Stimulated activated naive CD8-positive, alpha-beta T cell treated with anti-CD3 and anti-CD28 coated beads, Interleukin-15, amount 100 ng/mL, for 72 hours (primary cell): ENCODE results near the gene EFR3B.

Source experiments
- ATAC-seq: fragments of 150-1000 bp; cut with Tn5 transposase; 2 replicates; pipeline ENCODE4 v1.10.0; 2021; ENCODE audit warnings: mild to moderate bottlenecking, moderate library complexity
- DNase-seq, 2 donors: peaks; one replicate each; pipeline ENCODE4 v3.0.0; 2021 to 2022
- H3K27ac Mint-ChIP-seq, 2 donors: one replicate each; pipeline ENCODE4 v1.8.0; 2022; ENCODE audit warnings: mild to moderate bottlenecking in 2 of 2, mixed read lengths in 2 of 2, moderate library complexity in 2 of 2
- H3K27me3 Mint-ChIP-seq: one replicate; pipeline ENCODE4 v1.8.0; 2022; ENCODE audit warnings: mixed read lengths
- H3K4me1 Mint-ChIP-seq: one replicate; pipeline ENCODE4 v1.8.0; 2022; ENCODE audit warnings: mild to moderate bottlenecking, mixed read lengths
- H3K4me3 Mint-ChIP-seq, 2 donors: one replicate each; pipeline ENCODE4 v1.8.0; 2022; ENCODE audit warnings: mild to moderate bottlenecking in 2 of 2, mixed read lengths in 2 of 2, moderate library complexity in 1 of 2
- H3K9me3 Mint-ChIP-seq, 2 donors: one replicate each; pipeline ENCODE4 v1.8.0; 2022; ENCODE audit warnings: mixed read lengths in 2 of 2

Gene EFR3B

GRCh38 chr2:25050128-25050527 is 8.3 kb downstream of the EFR3B start:
- Mint-ChIP-seq H3K27ac (peak overlapping the region in 1 of 2 donors; percentile 40), H3K4me1 (peaks cover 6% of the 10 kb centered on the region), H3K27me3 (peaks cover 55% of the 10 kb centered on the region), H3K4me3 (no peak overlapping the region), H3K9me3 (no peaks in the 10 kb centered on the region)
- ATAC-seq, result no peak
- DNase-seq, result no peak

DNA sequence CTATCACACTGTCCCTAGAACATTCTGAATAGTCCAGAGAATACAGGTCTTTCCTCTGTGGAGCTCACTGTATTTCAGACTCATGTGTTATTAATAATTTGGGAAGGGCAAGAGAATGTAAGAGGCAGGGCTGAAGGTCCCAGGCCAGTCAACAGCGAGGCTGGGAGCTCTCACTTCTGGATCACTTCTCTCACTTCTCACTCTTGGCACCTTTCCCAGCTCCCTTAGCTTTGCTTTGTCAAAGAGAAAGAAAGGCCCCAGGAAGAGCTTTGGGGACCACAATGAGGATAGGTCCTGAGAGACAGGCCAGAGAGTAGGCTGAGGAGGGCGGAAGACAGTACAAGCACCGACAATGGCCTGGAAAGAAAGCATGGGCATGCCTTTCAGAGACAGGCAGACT is 11.2 kb downstream of the EFR3B start:
- no peak for DNase-seq
- no peaks in the 10 kb centered on the region for H3K9me3 Mint-ChIP-seq
- no peak for ATAC-seq

DNA sequence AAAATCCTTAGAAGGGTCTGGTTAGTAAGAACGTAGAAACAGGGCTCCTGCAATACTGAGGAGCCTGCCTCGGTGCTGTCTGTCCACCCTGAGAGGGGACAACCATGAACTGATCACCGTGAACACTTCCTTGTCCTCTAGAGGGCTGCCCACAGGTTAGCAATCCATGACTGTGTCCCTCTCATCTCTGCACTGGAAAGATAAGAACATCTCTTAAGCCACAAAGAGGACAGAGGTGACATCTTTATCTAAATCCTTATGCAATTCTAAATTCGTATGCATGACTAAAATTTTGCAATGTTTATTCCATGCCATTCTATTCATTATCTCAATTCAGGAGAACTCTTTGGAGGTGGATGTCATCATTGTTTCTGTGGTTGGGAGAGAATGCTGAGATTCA is 12.8 kb downstream of the EFR3B start:
- no peak for ATAC-seq
- peaks cover 20% of the 10 kb centered on the region for H3K27me3 Mint-ChIP-seq
- H3K4me1 Mint-ChIP-seq, result peaks cover 4% of the 10 kb centered on the region
- DNase-seq, result no peak
- H3K9me3 Mint-ChIP-seq, result no peaks in the 10 kb centered on the region
- no peak overlapping the region for H3K27ac Mint-ChIP-seq
- H3K4me3 Mint-ChIP-seq, result no peak overlapping the region

More for the DNA sequence above, 11.2 kb downstream of the EFR3B start:
- peaks cover 32% of the 10 kb centered on the region for H3K27me3 Mint-ChIP-seq
- no peak overlapping the region for H3K4me3 Mint-ChIP-seq
- no peak overlapping the region for H3K27ac Mint-ChIP-seq
- H3K4me1 Mint-ChIP-seq, result peaks cover 4% of the 10 kb centered on the region

GRCh38 chr2:25055376-25055920 is 13.6 kb downstream of the EFR3B start:
- no peak for DNase-seq
- Mint-ChIP-seq H3K4me3 (no peak overlapping the region), H3K9me3 (no peaks in the 10 kb centered on the region), H3K4me1 (no peaks in the 10 kb centered on the region), H3K27ac (no peak overlapping the region), H3K27me3 (peaks cover 18% of the 10 kb centered on the region)
- no peak for ATAC-seq

DNA sequence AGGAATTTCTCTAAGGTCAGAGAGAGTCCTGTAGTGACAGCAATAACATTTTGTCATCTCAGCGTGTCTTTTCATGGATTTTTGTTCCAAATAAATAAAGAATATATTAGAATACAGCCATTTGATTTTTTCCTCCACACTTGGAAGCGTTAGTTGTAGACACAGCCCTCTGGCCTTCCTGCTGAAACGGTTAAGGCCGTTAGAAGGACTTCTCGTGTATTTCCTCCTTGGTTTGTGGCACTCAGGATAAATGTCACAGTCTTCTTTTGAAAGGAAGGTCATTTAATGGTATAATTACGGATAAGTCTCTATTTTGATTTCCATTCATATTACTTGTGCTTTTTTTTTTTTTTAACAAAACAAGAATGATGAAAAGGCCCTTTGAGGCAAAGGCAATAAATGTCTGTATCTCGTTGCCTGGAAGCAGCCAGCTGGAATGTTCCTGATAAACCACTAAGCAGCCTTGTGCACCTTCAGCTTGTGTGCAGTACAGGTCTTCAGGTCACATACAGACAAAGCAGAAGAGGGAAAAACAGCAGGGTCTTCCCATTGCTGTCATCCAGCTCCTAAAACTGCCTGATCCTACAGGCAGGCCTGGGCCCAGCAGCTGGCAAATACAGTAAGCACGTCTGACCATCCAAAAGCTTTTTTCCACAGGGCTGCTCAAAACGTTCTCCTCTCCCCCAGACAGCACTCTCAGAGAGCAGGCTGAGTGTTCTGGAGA is 14.4 kb downstream of the EFR3B start:
- ATAC-seq (no peak), DNase-seq (no peak)
- Mint-ChIP-seq H3K4me1 (no peaks in the 10 kb centered on the region), H3K9me3 (no peaks in the 10 kb centered on the region), H3K27me3 (peaks cover 12% of the 10 kb centered on the region), H3K4me3 (no peak overlapping the region), H3K27ac (no peak overlapping the region)

DNA sequence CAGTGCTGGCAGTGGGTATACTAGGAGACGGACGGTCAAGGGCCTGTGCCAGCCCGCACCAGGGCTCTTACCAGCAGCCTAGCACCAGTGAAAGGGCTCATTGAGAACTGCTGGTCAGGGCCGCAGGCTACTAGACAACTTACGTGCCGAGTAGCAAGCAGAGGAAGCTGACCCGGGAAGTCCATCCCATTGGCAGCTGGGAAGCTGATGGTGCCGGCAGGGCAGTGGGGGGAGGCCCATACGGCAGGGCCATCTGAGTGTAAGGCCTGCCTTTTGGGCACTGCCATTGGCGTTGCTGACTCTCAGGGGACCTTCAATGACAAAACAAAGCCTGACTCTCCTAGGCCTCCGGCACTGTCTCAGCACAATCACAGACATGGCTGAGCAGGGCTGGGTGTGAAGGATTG is 20.6 kb downstream of the EFR3B start:
- Mint-ChIP-seq H3K9me3 (peaks cover 5 to 14% of the 10 kb centered on the region in 2 donors), H3K4me1 (no peaks in the 10 kb centered on the region), H3K4me3 (no peak overlapping the region), H3K27ac (no peak overlapping the region), H3K27me3 (no peaks in the 10 kb centered on the region)
- ATAC-seq (no peak), DNase-seq (no peak)

DNA sequence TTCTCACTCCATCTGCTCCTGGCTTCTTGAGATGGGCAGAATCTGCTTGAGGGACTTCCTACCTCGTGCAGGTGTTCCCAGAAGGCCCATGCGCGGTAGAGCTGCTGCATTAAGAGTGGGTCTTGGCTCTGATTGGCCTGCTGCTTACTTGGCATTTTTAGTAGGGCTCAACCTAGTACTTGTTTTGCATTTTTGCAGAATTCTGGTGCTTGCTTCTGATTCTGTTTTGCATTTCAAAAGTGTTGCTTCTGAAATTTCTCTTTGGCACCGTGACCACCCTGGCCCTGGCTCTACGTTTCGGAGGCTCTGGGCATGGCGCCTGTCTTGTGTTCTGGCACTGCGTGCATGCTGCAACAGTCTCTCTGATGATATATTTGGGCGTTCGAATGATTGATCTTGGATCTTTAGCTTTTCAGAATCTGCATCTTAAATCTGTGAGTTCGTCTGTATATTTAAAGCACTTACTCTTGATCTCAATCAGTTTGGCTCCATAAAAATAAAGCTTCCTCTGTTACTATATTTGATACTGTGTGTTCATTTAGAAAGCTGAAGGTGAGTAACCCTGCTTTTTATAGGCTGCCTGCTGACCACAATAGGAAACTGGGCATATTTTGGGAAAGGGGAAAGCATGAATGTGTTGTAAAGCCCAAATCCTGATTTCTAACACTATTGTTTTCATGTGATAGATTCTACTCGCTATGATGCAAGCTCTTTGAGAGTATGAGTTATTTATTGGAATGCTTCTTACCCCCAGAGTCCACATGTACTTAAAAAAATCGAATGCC is 22.2 kb downstream of the EFR3B start:
- Mint-ChIP-seq H3K27ac (no peak overlapping the region), H3K27me3 (no peaks in the 10 kb centered on the region), H3K9me3 (peaks cover 5 to 14% of the 10 kb centered on the region in 2 donors), H3K4me3 (no peak overlapping the region), H3K4me1 (no peaks in the 10 kb centered on the region)
- ATAC-seq (no peak), DNase-seq (no peak)

- no peaks in the 10 kb centered on the region for H3K4me1 Mint-ChIP-seq
- no peak overlapping the region for H3K4me3 Mint-ChIP-seq
- H3K27ac Mint-ChIP-seq, result no peak overlapping the region
- H3K27me3 Mint-ChIP-seq, result no peaks in the 10 kb centered on the region
- DNase-seq (no peak), ATAC-seq (no peak)
- peaks cover 5 to 14% of the 10 kb centered on the region in 2 donors for H3K9me3 Mint-ChIP-seq
These were observed 23.9 kb downstream of the EFR3B start for GRCh38 chr2:25065768-25066167.

- Mint-ChIP-seq H3K4me1 (no peaks in the 10 kb centered on the region), H3K27ac (no peak overlapping the region), H3K27me3 (no peaks in the 10 kb centered on the region), H3K9me3 (peaks cover 5 to 14% of the 10 kb centered on the region in 2 donors), H3K4me3 (no peak overlapping the region)
- DNase-seq (no peak), ATAC-seq (no peak)
These were observed 24.6 kb downstream of the EFR3B start for GRCh38 chr2:25066455-25066854.

DNA sequence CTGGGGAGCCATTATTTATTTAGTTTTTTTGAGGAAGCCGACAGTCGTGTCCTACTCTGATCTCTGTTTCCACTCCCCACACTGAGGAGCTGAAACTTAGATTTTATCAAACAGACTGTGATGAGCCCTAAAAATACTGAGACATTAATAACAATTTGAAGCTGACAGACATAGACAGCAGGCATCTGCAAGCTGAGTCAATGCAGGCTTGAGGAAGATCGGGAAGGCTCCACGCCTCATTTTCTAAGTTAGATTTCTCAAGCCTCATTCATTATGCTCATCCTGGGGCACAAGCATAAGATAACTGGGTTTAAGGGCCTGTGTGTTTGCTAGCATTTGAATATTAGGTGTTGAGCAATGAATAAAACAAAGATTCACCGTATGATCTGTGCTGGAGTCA is 26.3 kb downstream of the EFR3B start:
- Mint-ChIP-seq H3K4me1 (no peaks in the 10 kb centered on the region), H3K9me3 (peaks cover 5 to 14% of the 10 kb centered on the region in 2 donors), H3K27ac (no peak overlapping the region), H3K27me3 (no peaks in the 10 kb centered on the region), H3K4me3 (no peak overlapping the region)
- ATAC-seq (no peak), DNase-seq (no peak)

DNA sequence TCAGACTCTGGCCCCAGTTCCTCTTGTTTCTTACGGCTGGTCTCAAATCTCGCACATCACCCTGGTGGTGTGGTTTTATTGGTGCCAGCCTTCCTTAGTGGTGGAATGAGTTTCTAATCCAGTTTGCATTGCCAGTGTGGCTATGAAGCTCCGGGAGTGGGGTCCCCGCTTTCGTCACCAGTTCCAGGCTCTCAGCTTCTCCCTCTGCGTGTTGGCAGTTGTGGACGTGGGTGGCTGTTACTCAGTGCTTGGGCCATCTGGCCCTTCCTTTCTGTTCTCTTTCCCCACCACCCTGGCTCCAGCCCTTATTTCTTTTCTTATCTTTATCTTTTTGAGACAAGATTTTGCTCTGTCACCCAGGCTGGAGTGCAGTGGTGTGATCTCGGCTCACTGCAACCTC is 30.1 kb downstream of the EFR3B start:
- Mint-ChIP-seq H3K27ac (no peak overlapping the region), H3K9me3 (no peaks in the 10 kb centered on the region), H3K27me3 (peaks cover 7% of the 10 kb centered on the region), H3K4me1 (no peaks in the 10 kb centered on the region), H3K4me3 (no peak overlapping the region)
- DNase-seq, result no peak
- no peak for ATAC-seq

- ATAC-seq (no peak), DNase-seq (no peak)
- Mint-ChIP-seq H3K9me3 (no peaks in the 10 kb centered on the region), H3K27me3 (peaks cover 11% of the 10 kb centered on the region), H3K4me3 (no peak overlapping the region), H3K4me1 (no peaks in the 10 kb centered on the region), H3K27ac (peak overlapping the region in 1 of 2 donors; percentile 15)
These were observed 30.7 kb downstream of the EFR3B start for GRCh38 chr2:25072606-25073005.

DNA sequence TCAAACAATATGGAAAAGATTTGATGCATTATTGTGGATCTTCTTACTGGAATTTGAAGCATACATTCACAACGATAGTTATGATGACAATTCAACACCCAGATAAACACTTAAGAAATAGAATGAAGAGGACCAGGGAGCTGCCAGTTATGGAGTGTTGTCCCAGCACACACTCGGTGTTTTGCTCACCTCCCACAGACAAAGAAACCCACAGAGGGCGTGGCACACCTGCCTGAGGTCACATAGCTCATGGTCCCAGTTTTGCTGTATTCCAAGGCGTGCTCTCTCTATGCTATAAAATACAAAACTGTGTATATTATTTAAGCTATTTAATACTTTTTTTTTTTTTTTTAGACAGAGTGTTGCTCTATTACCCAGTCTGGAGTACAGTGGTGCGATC is 31.1 kb downstream of the EFR3B start:
- no peak for ATAC-seq

DNA sequence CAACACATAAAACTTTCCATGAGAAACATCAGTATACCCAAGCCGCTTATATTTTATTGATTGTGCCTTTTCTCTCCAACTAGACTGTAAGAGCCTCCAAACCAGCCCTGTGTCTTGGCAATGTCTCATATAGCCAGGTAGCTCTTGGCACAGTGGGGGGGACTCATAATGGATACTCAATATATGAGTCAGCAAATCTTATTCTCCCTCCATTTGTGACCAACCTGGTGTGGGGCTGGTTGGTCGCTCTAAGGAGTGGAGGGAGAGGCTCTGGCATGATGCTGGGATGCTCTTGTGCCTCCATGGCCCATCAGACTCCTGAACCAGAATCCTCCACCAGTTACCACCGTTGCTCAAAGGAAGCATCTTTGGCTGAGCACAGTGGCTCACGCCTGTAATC is 32.0 kb downstream of the EFR3B start:
- H3K27me3 Mint-ChIP-seq, result peaks cover 21% of the 10 kb centered on the region
- H3K9me3 Mint-ChIP-seq, result no peaks in the 10 kb centered on the region
- H3K27ac Mint-ChIP-seq, result no peak overlapping the region
- no peaks in the 10 kb centered on the region for H3K4me1 Mint-ChIP-seq
- DNase-seq, result no peak
- ATAC-seq, result no peak
- no peak overlapping the region for H3K4me3 Mint-ChIP-seq

More for the DNA sequence above, 31.1 kb downstream of the EFR3B start:
- H3K9me3 Mint-ChIP-seq, result no peaks in the 10 kb centered on the region
- H3K4me3 Mint-ChIP-seq, result no peak overlapping the region
- DNase-seq, result no peak
- H3K27ac Mint-ChIP-seq, result no peak overlapping the region
- H3K4me1 Mint-ChIP-seq, result no peaks in the 10 kb centered on the region
- peaks cover 12% of the 10 kb centered on the region for H3K27me3 Mint-ChIP-seq

GRCh38 chr2:25074826-25075225 is 33.0 kb downstream of the EFR3B start:
- DNase-seq, result no peak
- Mint-ChIP-seq H3K4me1 (no peaks in the 10 kb centered on the region), H3K9me3 (no peaks in the 10 kb centered on the region), H3K27ac (peak overlapping the region in 1 of 2 donors; percentile 85), H3K27me3 (peaks cover 25% of the 10 kb centered on the region), H3K4me3 (no peak overlapping the region)
- ATAC-seq, result no peak

DNA sequence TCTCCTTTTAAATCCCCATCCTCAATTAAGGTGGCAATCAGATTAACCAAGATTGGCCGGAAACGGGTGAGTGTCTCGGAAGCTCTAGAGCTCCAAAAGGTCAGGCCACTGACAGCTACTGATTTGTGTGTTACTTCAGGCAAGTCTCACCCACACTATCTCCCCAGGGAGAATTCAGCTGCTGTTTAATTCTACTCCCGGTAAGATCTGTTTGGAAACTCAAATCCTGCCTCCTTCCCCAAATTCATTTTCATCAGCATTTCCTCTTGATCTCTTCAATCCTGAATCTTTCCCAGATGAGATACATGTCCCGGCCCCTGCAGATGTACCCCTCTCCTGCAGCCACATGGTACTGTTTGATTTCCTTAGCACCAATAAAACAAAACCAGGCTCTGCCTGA is 34.9 kb downstream of the EFR3B start:
- no peak for ATAC-seq
- Mint-ChIP-seq H3K4me1 (no peaks in the 10 kb centered on the region), H3K4me3 (no peak overlapping the region), H3K9me3 (no peaks in the 10 kb centered on the region), H3K27me3 (peaks cover 25% of the 10 kb centered on the region), H3K27ac (no peak overlapping the region)
- no peak for DNase-seq
